Activated naive CD4-positive, alpha-beta T cell treated with anti-CD3 and anti-CD28 coated beads for 36 hours (primary cell): ENCODE data around the gene RGP1. TPM values are rescaled to one million over a fixed set of nuclear protein-coding genes. Genes with fewer than 3 reads are reported as not detected.

ENCODE experiments used
- CTCF ChIA-PET: fragments of 350-600 bp; sonication (Branson Sonifier 250); formaldehyde crosslinking; loops from one replicate; lab custom pipeline; 2021; ENCODE audit warnings: antibody characterized with exemption; lab: Charles Lee
- DNase-seq: peaks from one replicate; pipeline ENCODE4 v3.0.0-alpha.2; 2020
- H3K27ac Mint-ChIP-seq: one replicate; pipeline ENCODE4 v1.8.0; 2021; ENCODE audit warnings: mild to moderate bottlenecking, mixed read lengths
- H3K27me3 Mint-ChIP-seq: one replicate; pipeline ENCODE4 v1.8.0; 2021; ENCODE audit warnings: low read depth, mixed read lengths
- H3K36me3 Mint-ChIP-seq: one replicate; pipeline ENCODE4 v1.8.0; 2021; ENCODE audit warnings: low read depth, mixed read lengths
- H3K4me1 Mint-ChIP-seq: one replicate; pipeline ENCODE4 v1.8.0; 2021; ENCODE audit warnings: low read depth, mixed read lengths
- H3K4me3 Mint-ChIP-seq: one replicate; pipeline ENCODE4 v1.8.0; 2021; ENCODE audit warnings: mild to moderate bottlenecking, moderate library complexity, mixed read lengths
- H3K9me3 Mint-ChIP-seq: one replicate; pipeline ENCODE4 v1.8.0; 2021; ENCODE audit warnings: mixed read lengths
- intact Hi-C: fragments of 100-400 bp; cut with micrococcal nuclease; formaldehyde crosslinking; loops from one replicate; pipeline ENCODE4 v1.15.1; 2023
- total RNA-seq, 2 experiments: library from RNA; stranded (reverse); gene quantifications; one replicate each; pipeline ENCODE4 v1.2.3, GENCODE V29; 2021

The RGP1 gene
- total RNA-seq, 2 experiments from 2014 or later = 12.0 to 13.3 TPM

DNA sequence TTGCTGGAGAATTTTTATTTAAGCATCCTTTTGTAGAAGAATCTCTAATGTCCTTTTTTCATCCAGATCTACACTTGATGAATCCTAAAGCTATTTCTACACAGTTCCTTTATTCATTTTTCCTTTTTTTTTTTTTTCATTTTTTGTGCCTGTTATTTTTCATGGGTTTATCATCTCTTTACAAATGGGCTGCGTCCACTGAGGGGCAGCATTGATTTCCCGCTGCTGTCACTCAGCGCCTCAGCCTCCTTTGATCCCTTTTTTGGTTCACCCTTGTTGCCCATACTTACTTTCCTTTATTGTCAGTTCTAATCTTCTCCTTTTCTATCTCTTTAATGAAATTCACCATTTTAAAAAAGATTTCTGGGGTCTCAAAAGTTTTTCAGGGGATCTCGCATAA is 10.7 kb downstream of the RGP1 start:
- Mint-ChIP-seq H3K4me3 (no peak overlapping the region), H3K4me1 (peaks cover 39% of the 10 kb centered on the region), H3K27ac (no peak overlapping the region), H3K27me3 (no peaks in the 10 kb centered on the region), H3K9me3 (no peaks in the 10 kb centered on the region), H3K36me3 (peaks cover 8% of the 10 kb centered on the region)
- CTCF ChIA-PET = interaction anchor here (0.6 to 1.8 kb wide), 4 partner anchors 9 to 66 kb away, joined by 3 to 5 read pairs (median 4); no protein-coding TSS in a partner anchor
- intact Hi-C loops = no loop called here
- no peak for DNase-seq

DNA sequence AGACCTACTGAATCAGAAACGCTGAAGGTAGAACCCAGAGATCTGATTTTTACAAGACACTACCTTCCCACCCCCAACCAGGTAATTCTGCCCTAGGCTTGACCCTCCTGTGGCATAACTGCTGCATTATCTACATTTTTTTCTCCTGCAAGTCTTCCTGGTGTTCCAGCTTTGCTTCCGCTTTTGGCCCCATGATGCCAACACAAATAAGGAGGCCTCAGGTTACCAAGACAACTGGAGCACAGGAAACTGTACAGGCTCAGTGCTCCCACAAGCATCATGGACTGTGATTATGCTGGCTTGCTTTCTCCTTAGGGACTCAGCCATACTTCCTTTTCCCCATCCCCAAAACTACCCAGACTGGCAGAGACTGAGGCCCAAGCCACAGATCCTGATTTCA is 11.6 kb downstream of the RGP1 start:
- Mint-ChIP-seq H3K4me1 (peaks cover 39% of the 10 kb centered on the region), H3K4me3 (no peak overlapping the region), H3K36me3 (peaks cover 8% of the 10 kb centered on the region), H3K9me3 (no peaks in the 10 kb centered on the region), H3K27ac (no peak overlapping the region), H3K27me3 (no peaks in the 10 kb centered on the region)
- intact Hi-C loops = no loop called here
- no peak for DNase-seq
- CTCF ChIA-PET = interaction anchor here (0.9 to 1.8 kb wide), 5 partner anchors 8 to 30 kb away, joined by 3 to 5 read pairs (median 3); partner anchors contain the start of gene RGP1

DNA sequence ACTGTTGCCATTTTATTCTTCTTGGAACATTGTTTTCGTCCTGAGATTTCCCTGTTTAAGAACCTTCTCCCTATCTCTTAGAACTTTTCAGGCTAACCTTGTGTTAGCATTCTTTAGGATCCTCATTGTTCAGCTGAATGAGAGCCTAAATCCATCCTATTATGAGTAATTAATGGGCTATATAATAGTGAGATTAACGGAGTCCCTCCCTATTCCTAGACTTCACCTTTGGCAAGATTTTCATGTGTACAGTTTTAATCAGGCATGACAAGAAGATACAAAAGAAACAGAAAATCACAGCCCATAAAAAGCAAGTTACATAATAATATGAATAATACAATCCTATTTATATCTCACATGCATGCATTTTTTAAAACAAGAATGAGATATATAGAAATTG is 14.1 kb downstream of the RGP1 start:
- Mint-ChIP-seq H3K27me3 (no peaks in the 10 kb centered on the region), H3K27ac (no peak overlapping the region), H3K4me1 (peaks cover 28% of the 10 kb centered on the region)

DNA sequence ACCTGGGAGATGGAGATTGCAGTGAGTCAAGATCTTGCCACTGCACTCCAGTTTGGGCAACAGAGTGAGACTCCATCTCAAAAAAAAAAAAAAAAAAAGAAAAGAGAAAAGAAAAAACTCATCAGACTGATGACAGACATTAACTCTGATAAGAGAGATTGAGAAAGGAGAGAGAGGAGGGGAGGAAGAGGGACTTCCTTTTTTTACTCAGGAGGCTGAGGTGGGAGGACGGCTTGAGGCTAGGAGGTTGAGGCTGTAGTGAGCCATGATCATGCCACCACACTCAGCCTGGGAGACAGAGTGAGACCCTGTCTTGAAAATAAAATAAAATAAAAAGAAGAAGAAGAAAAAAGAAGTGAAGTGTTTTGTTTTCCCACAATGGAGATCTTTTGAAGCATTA is 14.7 kb downstream of the RGP1 start:
- no peak overlapping the region for H3K4me3 Mint-ChIP-seq
- peaks cover 8% of the 10 kb centered on the region for H3K36me3 Mint-ChIP-seq
- H3K27ac Mint-ChIP-seq = no peak overlapping the region
- no peaks in the 10 kb centered on the region for H3K9me3 Mint-ChIP-seq
- no peaks in the 10 kb centered on the region for H3K27me3 Mint-ChIP-seq
- CTCF ChIA-PET = interaction anchor here (0.9 to 2.3 kb wide), 3 partner anchors 27 to 62 kb away, joined by 3 to 6 read pairs (median 3); no protein-coding TSS in a partner anchor
- DNase-seq = no peak
- intact Hi-C loops = no loop called here
- H3K4me1 Mint-ChIP-seq = peaks cover 26% of the 10 kb centered on the region

More for the DNA sequence above, 14.1 kb downstream of the RGP1 start:
- no peak for DNase-seq
- Mint-ChIP-seq H3K4me3 (no peak overlapping the region), H3K36me3 (peaks cover 8% of the 10 kb centered on the region), H3K9me3 (no peaks in the 10 kb centered on the region)
- CTCF ChIA-PET = interaction anchor here (0.5 to 2.3 kb wide), 8 partner anchors 12 to 303 kb away, joined by 3 to 6 read pairs (median 3); no protein-coding TSS in a partner anchor
- intact Hi-C loops = no loop called here

- CTCF ChIA-PET = interaction anchor here (1.0 kb wide), 1 partner anchor 23 kb away, joined by 4 read pairs; no protein-coding TSS in a partner anchor
Observed at GRCh38 chr9:35766997-35767396, 17.9 kb downstream of the RGP1 start.

GRCh38 chr9:35767458-35767857 is 18.4 kb downstream of the RGP1 start:
- intact Hi-C loops = no loop called here
- no peak overlapping the region for H3K27ac Mint-ChIP-seq

More at GRCh38 chr9:35766997-35767396, 17.9 kb downstream of the RGP1 start:
- intact Hi-C loops = no loop called here
- H3K36me3 Mint-ChIP-seq = peaks cover 4% of the 10 kb centered on the region
- H3K27ac Mint-ChIP-seq = no peak overlapping the region
- no peak overlapping the region for H3K4me3 Mint-ChIP-seq
- no peak for DNase-seq
- no peaks in the 10 kb centered on the region for H3K27me3 Mint-ChIP-seq
- H3K9me3 Mint-ChIP-seq = no peaks in the 10 kb centered on the region
- H3K4me1 Mint-ChIP-seq = peaks cover 15% of the 10 kb centered on the region

DNA sequence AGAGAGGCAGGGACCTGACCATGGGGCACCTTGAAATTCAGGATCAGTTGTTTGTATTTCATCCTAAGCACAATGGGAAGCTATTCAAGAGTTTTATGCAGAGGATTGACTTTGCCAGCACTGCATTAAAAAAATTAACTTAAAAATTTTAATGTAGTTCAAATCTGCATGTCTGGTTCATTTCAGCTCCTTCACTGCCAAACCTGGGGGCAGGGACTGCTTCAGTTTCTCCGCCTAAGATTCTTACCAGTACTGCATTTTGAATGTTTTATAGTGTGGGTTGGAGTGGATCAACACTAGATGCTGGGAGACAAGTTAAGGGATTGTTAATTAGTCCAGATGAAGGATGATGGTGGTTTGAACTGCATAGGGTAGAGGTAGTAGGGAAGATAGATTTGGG is 20.7 kb downstream of the RGP1 start:
- Mint-ChIP-seq H3K4me1 (peaks cover 11% of the 10 kb centered on the region), H3K9me3 (no peaks in the 10 kb centered on the region), H3K36me3 (no peaks in the 10 kb centered on the region), H3K27me3 (no peaks in the 10 kb centered on the region), H3K4me3 (no peak overlapping the region), H3K27ac (no peak overlapping the region)
- CTCF ChIA-PET = interaction anchor here (0.7 kb wide), 1 partner anchor 247 kb away, joined by 3 read pairs; no protein-coding TSS in a partner anchor
- intact Hi-C loops = no loop called here
- no peak for DNase-seq

More at GRCh38 chr9:35767458-35767857, 18.4 kb downstream of the RGP1 start:
- DNase-seq = no peak
- peaks cover 4% of the 10 kb centered on the region for H3K36me3 Mint-ChIP-seq
- no peaks in the 10 kb centered on the region for H3K27me3 Mint-ChIP-seq
- CTCF ChIA-PET = interaction anchor here (0.6 to 1.0 kb wide), 3 partner anchors 19 to 146 kb away, joined by 3 to 4 read pairs (median 3); no protein-coding TSS in a partner anchor
- peaks cover 13% of the 10 kb centered on the region for H3K4me1 Mint-ChIP-seq
- no peaks in the 10 kb centered on the region for H3K9me3 Mint-ChIP-seq
- H3K4me3 Mint-ChIP-seq = no peak overlapping the region

DNA sequence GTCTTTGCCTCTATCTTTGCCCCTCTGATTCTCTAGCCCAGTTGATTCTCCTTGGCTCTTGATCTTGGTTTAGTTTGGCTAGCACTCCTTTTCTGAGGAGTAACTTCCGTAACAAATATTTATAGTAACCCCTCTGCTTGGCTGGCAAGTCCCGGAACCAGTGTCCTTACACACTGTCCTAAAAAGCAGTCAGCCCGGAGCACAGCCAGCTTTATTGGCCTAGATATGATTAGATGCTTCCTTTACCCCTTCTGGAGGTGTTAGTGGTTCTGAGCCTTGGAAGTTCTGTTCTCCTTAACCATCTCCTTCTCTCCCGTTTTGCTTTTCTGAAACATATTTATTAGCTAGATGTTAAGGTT is 22.0 kb downstream of the RGP1 start:
- no peak for DNase-seq
- H3K4me1 Mint-ChIP-seq = peaks cover 10% of the 10 kb centered on the region
- H3K27ac Mint-ChIP-seq = no peak overlapping the region
- no peak overlapping the region for H3K4me3 Mint-ChIP-seq
- intact Hi-C loops = no loop called here
- CTCF ChIA-PET = interaction anchor here (0.6 to 2.5 kb wide), 3 partner anchors 15 to 923 kb away, joined by 5 to 11 read pairs (median 5); no protein-coding TSS in a partner anchor
- H3K27me3 Mint-ChIP-seq = no peaks in the 10 kb centered on the region
- no peaks in the 10 kb centered on the region for H3K9me3 Mint-ChIP-seq
- no peaks in the 10 kb centered on the region for H3K36me3 Mint-ChIP-seq

- H3K9me3 Mint-ChIP-seq = no peaks in the 10 kb centered on the region
- DNase-seq = no peak
- intact Hi-C loops = no loop called here
- CTCF ChIA-PET = interaction anchor here (0.6 to 2.5 kb wide), 5 partner anchors 16 to 923 kb away, joined by 3 to 11 read pairs (median 5); no protein-coding TSS in a partner anchor
- peaks cover 6% of the 10 kb centered on the region for H3K4me1 Mint-ChIP-seq
- no peak overlapping the region for H3K27ac Mint-ChIP-seq
- no peaks in the 10 kb centered on the region for H3K36me3 Mint-ChIP-seq
- no peak overlapping the region for H3K4me3 Mint-ChIP-seq
- H3K27me3 Mint-ChIP-seq = no peaks in the 10 kb centered on the region
Observed at GRCh38 chr9:35771534-35771933, 22.4 kb downstream of the RGP1 start.

DNA sequence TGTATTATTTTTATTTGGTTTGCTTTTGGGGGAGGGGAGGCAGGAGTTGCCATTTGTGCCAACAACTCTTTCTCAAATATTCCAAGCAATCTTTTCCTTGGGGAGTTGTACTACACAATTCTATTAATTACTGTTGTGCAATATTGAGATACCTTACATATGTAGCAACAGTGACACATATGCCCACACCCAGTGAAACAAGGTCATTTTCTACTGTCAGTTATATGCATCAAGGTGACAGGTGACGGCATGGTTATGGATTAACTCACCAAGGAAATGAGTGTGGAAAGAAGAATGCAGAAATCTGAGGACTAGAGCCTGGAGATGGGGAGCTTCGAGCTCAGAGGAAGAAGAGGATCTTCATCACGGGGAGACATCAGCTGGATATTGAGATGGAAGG is 22.9 kb downstream of the RGP1 start:
- no peak for DNase-seq
- CTCF ChIA-PET = interaction anchor here (0.6 to 2.5 kb wide), 5 partner anchors 18 to 299 kb away, joined by 3 to 11 read pairs (median 3); no protein-coding TSS in a partner anchor
- Mint-ChIP-seq H3K4me1 (peaks cover 6% of the 10 kb centered on the region), H3K27me3 (no peaks in the 10 kb centered on the region), H3K4me3 (no peak overlapping the region), H3K9me3 (no peaks in the 10 kb centered on the region), H3K36me3 (no peaks in the 10 kb centered on the region), H3K27ac (no peak overlapping the region)
- intact Hi-C loops = no loop called here

- Mint-ChIP-seq H3K4me3 (no peak overlapping the region), H3K36me3 (peaks cover under 1% of the 10 kb centered on the region), H3K27ac (no peak overlapping the region), H3K9me3 (no peaks in the 10 kb centered on the region), H3K4me1 (no peaks in the 10 kb centered on the region), H3K27me3 (no peaks in the 10 kb centered on the region)
- CTCF ChIA-PET = interaction anchor here (0.8 to 1.8 kb wide), 5 partner anchors 12 to 78 kb away, joined by 3 to 5 read pairs (median 4); no protein-coding TSS in a partner anchor
- DNase-seq = no peak
- intact Hi-C loops = no loop called here
Observed at GRCh38 chr9:35774907-35775635, 26.0 kb downstream of the RGP1 start.

DNA sequence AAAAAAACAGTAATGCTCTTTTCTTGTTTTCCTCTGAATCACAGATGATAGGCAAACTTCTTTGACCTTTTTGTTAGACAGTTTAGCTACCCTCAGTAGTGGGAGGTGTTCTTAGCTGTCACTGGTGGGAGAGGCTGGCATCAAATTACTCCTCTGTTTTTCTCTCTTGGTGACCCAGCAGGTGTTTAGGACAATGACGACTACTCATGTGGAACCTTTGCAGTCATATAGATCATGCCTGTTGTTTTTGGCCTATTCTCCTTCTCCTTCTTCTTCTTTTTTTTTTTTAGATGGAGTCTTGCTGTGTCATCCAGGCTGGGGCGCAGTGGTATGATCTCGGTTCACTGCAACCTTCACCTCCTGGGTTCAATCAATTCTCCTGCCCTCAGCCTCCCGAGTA is 26.9 kb downstream of the RGP1 start:
- CTCF ChIA-PET = interaction anchor here (1.4 to 1.8 kb wide), 4 partner anchors 14 to 79 kb away, joined by 3 to 5 read pairs (median 4); no protein-coding TSS in a partner anchor
- Mint-ChIP-seq H3K4me3 (no peak overlapping the region), H3K9me3 (no peaks in the 10 kb centered on the region), H3K4me1 (no peaks in the 10 kb centered on the region), H3K27ac (no peak overlapping the region), H3K27me3 (no peaks in the 10 kb centered on the region), H3K36me3 (peaks cover 5% of the 10 kb centered on the region)
- DNase-seq = no peak
- intact Hi-C loops = no loop called here
